ENCODE measurements around the gene ZBTB24. TPM values are rescaled to one million over a fixed set of nuclear protein-coding genes. Genes with fewer than 3 reads are reported as not detected.
A peak's percentile ranks its signal among the peaks of the same experiment; 100 is the strongest.

The ZBTB24 gene
- total RNA-seq, 2 experiments from 2014 or later = 10.5 to 11.8 TPM

- intact Hi-C loops (cut with micrococcal nuclease) = no loop called here
- no peak for ATAC-seq
- POLR2A ChIA-PET = interaction anchor here (0.6 kb wide), 1 partner anchor 12 kb away, joined by 3 read pairs; no protein-coding TSS in a partner anchor
Measured at GRCh38 chr6:109503327-109504224, 20.6 kb upstream of the ZBTB24 start.

DNA sequence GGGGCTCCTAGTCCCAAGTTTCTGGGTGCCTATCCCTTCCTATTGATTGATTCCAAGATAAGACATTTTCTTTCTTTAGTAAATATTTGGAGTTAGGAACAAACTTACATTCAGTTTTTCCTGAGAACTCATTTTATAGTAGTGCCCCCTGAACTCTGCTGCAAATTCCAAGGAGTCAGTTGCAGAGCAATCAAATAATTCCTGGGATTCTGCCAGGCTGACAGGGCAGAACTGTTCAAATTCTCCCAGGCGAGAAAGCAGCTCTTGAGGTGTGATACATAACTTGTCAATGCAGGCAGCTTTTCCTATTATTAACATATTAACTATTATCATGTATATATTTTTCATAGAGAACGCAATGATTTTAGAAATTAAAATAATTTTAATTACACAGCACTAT is 15.9 kb upstream of the ZBTB24 start:
- H3K4me1 Mint-ChIP-seq (ENCODE audit: low read depth) = peaks cover 10% of the 10 kb centered on the region
- no peak overlapping the region for H3K27ac Mint-ChIP-seq
- ChIA-PET POLR2A (interaction anchor here (0.6 kb wide), 2 partner anchors 17 to 118 kb away, joined by 3 read pairs; no protein-coding TSS in a partner anchor), CTCF (no interaction called here)
- peaks cover 3% of the 10 kb centered on the region for H3K27me3 Mint-ChIP-seq
- TF ChIP-seq, protein P1, sequence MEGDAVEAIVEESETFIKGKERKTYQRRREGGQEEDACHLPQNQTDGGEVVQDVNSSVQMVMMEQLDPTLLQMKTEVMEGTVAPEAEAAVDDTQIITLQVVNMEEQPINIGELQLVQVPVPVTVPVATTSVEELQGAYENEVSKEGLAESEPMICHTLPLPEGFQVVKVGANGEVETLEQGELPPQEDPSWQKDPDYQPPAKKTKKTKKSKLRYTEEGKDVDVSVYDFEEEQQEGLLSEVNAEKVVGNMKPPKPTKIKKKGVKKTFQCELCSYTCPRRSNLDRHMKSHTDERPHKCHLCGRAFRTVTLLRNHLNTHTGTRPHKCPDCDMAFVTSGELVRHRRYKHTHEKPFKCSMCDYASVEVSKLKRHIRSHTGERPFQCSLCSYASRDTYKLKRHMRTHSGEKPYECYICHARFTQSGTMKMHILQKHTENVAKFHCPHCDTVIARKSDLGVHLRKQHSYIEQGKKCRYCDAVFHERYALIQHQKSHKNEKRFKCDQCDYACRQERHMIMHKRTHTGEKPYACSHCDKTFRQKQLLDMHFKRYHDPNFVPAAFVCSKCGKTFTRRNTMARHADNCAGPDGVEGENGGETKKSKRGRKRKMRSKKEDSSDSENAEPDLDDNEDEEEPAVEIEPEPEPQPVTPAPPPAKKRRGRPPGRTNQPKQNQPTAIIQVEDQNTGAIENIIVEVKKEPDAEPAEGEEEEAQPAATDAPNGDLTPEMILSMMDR (IDR thresholded peaks at IDR 0.05) = no peak
- H3K9me3 Mint-ChIP-seq = no peaks in the 10 kb centered on the region
- H3K4me3 Mint-ChIP-seq = no peak overlapping the region
- ATAC-seq (no peak), DNase-seq (no peak)
- intact Hi-C loops (cut with micrococcal nuclease) = no loop called here
- no peaks in the 10 kb centered on the region for H3K36me3 Mint-ChIP-seq (ENCODE audit: low read depth)

More at GRCh38 chr6:109503327-109504224, 20.6 kb upstream of the ZBTB24 start:
- Mint-ChIP-seq H3K4me3 (no peak overlapping the region), H3K27me3 (peaks cover 3% of the 10 kb centered on the region), H3K9me3 (no peaks in the 10 kb centered on the region), H3K4me1 (ENCODE audit: low read depth) (no peaks in the 10 kb centered on the region), H3K27ac (no peak overlapping the region), H3K36me3 (ENCODE audit: low read depth) (no peaks in the 10 kb centered on the region)
- no peak for DNase-seq
- CTCF ChIA-PET = no interaction called here
- TF ChIP-seq, protein P1 (IDR thresholded peaks at IDR 0.05) = no peak

DNA sequence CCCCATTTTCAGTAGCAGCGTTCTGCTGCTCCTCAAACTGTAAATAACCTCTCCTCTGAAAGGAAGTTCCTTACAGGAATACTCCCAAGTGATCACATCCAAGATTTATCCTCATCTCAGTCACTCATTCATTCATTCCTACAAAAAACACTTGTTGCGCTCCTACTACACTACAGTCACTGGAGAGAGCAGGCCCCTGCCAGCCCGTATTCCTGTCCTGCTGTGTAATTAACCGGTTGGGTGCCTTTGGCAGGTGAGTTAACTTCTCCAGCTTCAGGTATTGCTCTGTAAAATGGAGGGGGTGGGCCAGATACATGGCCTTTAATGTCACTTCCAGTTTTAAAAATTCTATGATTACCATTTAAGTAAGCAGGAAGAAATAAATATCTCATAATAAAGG is 15.0 kb upstream of the ZBTB24 start:
- ChIA-PET POLR2A (no interaction called here), CTCF (no interaction called here)
- TF ChIP-seq, protein P1 (IDR thresholded peaks at IDR 0.05) = no peak
- peaks cover 3% of the 10 kb centered on the region for H3K27me3 Mint-ChIP-seq
- no peaks in the 10 kb centered on the region for H3K9me3 Mint-ChIP-seq
- intact Hi-C loops (cut with micrococcal nuclease) = no loop called here
- H3K36me3 Mint-ChIP-seq (ENCODE audit: low read depth) = no peaks in the 10 kb centered on the region
- DNase-seq (no peak), ATAC-seq (no peak)
- H3K27ac Mint-ChIP-seq = no peak overlapping the region
- H3K4me3 Mint-ChIP-seq = no peak overlapping the region
- H3K4me1 Mint-ChIP-seq (ENCODE audit: low read depth) = peaks cover 14% of the 10 kb centered on the region

- TF ChIP-seq, protein P1 (IDR thresholded peaks at IDR 0.05) = no peak
- Mint-ChIP-seq H3K36me3 (ENCODE audit: low read depth) (no peaks in the 10 kb centered on the region), H3K9me3 (no peaks in the 10 kb centered on the region), H3K4me3 (no peak overlapping the region), H3K27ac (no peak overlapping the region), H3K27me3 (no peaks in the 10 kb centered on the region), H3K4me1 (ENCODE audit: low read depth) (peaks cover 23% of the 10 kb centered on the region)
- ChIA-PET CTCF (interaction anchor here (1.2 to 1.4 kb wide), 2 partner anchors 14 to 544 kb away, joined by 3 to 5 read pairs; no protein-coding TSS in a partner anchor), POLR2A (interaction anchor here (1.2 kb wide), 1 partner anchor 15 kb away, joined by 3 read pairs; no protein-coding TSS in a partner anchor)
- DNase-seq (no peak), ATAC-seq (peak; percentile 24)
- intact Hi-C loops (cut with micrococcal nuclease) = no loop called here
Measured at GRCh38 chr6:109496036-109496772, 13.2 kb upstream of the ZBTB24 start.
